IPS-20b (cell line): ENCODE measurements around the gene SSBP1.

Experiments
- H3K27ac ChIP-seq: one replicate; pipeline ENCODE4 v1.5.1; 2013; ENCODE audit warnings: low read length
- H3K27me3 ChIP-seq: 2 replicates; pipeline ENCODE4 v1.6.1; 2013; ENCODE audit warnings: mild to moderate bottlenecking, low read length, inconsistent platforms; ENCODE audit not compliant: insufficient read depth
- H3K36me3 ChIP-seq: 2 replicates; pipeline ENCODE4 v1.6.1; 2013; ENCODE audit warnings: low read depth, mild to moderate bottlenecking, inconsistent platforms, low read length, moderate library complexity; ENCODE audit not compliant: insufficient read depth
- H3K4me1 ChIP-seq: 2 replicates; pipeline ENCODE4 v1.6.1; 2013; ENCODE audit warnings: mild to moderate bottlenecking, control low read depth, inconsistent platforms, low read length, moderate library complexity; ENCODE audit not compliant: insufficient read depth
- H3K4me3 ChIP-seq: 2 replicates; pipeline ENCODE4 v1.5.1; 2013; ENCODE audit warnings: mild to moderate bottlenecking, low read length, inconsistent platforms
- H3K9ac ChIP-seq: 2 replicates; pipeline ENCODE4 v1.6.1; 2013; ENCODE audit warnings: low read depth, mild to moderate bottlenecking, inconsistent platforms, low read length, moderate library complexity
- H3K9me3 ChIP-seq: 2 replicates; pipeline ENCODE4 v1.6.1; 2013; ENCODE audit warnings: mild to moderate bottlenecking, low read depth, low read length, inconsistent platforms; ENCODE audit not compliant: insufficient read depth

SSBP1 gene

DNA sequence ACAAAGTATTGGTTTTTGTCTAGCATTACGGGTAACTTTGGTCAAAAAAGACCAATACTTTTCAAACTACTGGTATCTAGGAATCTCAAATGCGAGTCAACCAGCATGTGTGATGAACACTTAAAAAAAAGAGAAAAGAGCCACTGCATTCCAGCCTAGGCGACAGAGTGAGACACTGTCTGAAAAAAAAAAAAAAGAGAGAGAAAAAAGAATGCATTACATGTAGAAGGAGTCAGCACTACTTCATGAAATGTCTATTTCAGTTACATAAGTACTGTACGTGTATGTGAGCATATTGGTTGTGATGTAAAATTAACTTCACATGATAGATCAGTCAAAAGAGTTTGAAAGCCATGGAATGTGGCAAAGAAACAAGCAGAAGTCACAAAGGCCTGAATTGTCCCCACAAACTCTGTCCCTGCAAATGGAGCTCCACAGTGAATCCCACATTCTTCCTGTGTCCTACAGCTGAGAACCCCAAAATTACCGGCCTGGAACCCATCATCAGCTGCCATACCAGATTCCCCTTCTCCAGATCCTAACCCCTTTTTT is 37.8 kb upstream of the SSBP1 start:
- Histone ChIP-seq H3K9ac (peak overlapping the region; percentile 69; the same call in 1 of the 2 replicates), H3K4me3 (peak overlapping the region; percentile 88), H3K4me1 (peaks cover 27% of the 10 kb centered on the region), H3K27ac (no peak overlapping the region), H3K36me3 (no peaks in the 10 kb centered on the region), H3K9me3 (no peaks in the 10 kb centered on the region), H3K27me3 (peaks cover 30% of the 10 kb centered on the region)

- H3K9ac ChIP-seq, result peak overlapping the region; percentile 69; the same call in 1 of the 2 replicates
- H3K4me1 ChIP-seq, result peaks cover 27% of the 10 kb centered on the region
Measured at GRCh38 chr7:141700848-141701371, 37.2 kb upstream of the SSBP1 start.

DNA sequence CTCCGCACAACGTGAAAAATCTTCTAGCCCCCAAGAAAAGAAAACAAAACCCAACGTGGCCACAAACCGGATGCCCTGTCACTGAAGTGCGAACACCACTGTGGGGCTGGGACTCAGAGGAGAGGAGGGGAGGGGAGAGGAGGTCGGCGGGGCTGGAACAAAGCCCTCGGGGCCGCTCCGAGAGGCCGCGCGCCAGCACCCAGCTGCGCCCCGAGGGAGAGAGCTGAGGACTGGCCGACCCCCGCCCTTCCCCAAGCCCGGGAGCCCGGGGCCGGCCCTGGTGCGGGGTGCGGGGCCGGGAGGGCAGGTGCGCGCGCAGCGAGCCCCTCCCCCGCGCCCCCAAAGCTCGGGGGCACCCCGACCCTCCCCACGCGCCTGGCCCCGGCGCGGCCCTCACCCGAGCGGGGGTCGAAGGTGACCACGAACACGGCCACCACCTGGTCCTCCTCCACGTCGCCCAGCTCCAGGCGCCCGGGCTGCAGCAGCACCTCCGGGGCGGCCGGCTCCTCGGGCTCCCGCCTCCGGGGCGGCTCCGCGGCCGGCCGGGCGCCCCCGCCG is 36.6 kb upstream of the SSBP1 start:
- Histone ChIP-seq H3K27me3 (peaks cover 30% of the 10 kb centered on the region), H3K4me1 (peaks cover 26% of the 10 kb centered on the region), H3K27ac (no peak overlapping the region)

More at GRCh38 chr7:141700848-141701371, 37.2 kb upstream of the SSBP1 start:
- Histone ChIP-seq H3K27me3 (peaks cover 30% of the 10 kb centered on the region), H3K9me3 (no peaks in the 10 kb centered on the region), H3K4me3 (peak overlapping the region; percentile 88), H3K36me3 (no peaks in the 10 kb centered on the region), H3K27ac (no peak overlapping the region)

GRCh38 chr7:141702047-141702567 is 36.1 kb upstream of the SSBP1 start, which contains the start of gene DENND11:
Gene DENND11 (minus strand): TSS chr7:141702166. CDS start chr7:141702153, 13 bp downstream.
- Histone ChIP-seq H3K36me3 (no peaks in the 10 kb centered on the region), H3K27me3 (peaks cover 30% of the 10 kb centered on the region), H3K9ac (peak within 1 kb of the TSS; percentile 69; the same call in 1 of the 2 replicates), H3K4me1 (peaks cover 24% of the 10 kb centered on the region), H3K27ac (no peak within 1 kb of the TSS), H3K9me3 (no peaks in the 10 kb centered on the region), H3K4me3 (peak within 1 kb of the TSS; percentile 88)

More for the DNA sequence above, 36.6 kb upstream of the SSBP1 start:
- Histone ChIP-seq H3K36me3 (no peaks in the 10 kb centered on the region), H3K9ac (peak overlapping the region; percentile 59; the same call in 1 of the 2 replicates), H3K4me3 (peak overlapping the region; percentile 68; the same call in 1 of the 2 replicates), H3K9me3 (no peaks in the 10 kb centered on the region)

DNA sequence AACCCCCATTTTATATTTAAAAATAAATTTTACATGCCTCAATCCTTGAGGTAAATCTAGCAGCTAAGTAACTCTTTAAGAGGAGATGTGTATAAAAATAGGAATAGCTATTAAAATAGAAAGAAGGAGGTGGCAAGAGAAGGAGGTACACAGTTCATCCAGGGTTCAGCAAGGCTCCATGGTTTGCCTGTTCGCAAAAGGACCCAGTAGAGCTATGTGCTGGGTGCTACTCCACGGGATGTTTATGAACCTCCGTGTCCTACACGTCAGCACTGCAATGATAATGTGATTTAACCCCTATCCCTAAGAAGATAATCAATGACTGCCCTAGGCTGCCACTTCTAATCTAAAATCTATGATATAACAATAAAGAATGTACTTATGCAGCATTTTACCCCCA is 35.3 kb upstream of the SSBP1 start:
- Histone ChIP-seq H3K27ac (no peak overlapping the region), H3K4me3 (peak overlapping the region; percentile 88; the same call in 1 of the 2 replicates), H3K4me1 (peaks cover 17% of the 10 kb centered on the region)

GRCh38 chr7:141704112-141704511 is 34.0 kb upstream of the SSBP1 start:
- no peak overlapping the region for H3K9ac ChIP-seq
- peaks cover 12% of the 10 kb centered on the region for H3K4me1 ChIP-seq
- H3K27ac ChIP-seq, result no peak overlapping the region
- H3K9me3 ChIP-seq, result no peaks in the 10 kb centered on the region
- H3K36me3 ChIP-seq, result no peaks in the 10 kb centered on the region
- H3K27me3 ChIP-seq, result peaks cover 30% of the 10 kb centered on the region
- no peak overlapping the region for H3K4me3 ChIP-seq

More for the DNA sequence above, 35.3 kb upstream of the SSBP1 start:
- H3K9ac ChIP-seq, result no peak overlapping the region
- H3K27me3 ChIP-seq, result peaks cover 30% of the 10 kb centered on the region
- H3K9me3 ChIP-seq, result no peaks in the 10 kb centered on the region
- no peaks in the 10 kb centered on the region for H3K36me3 ChIP-seq

- no peak overlapping the region for H3K9ac ChIP-seq
- no peak overlapping the region for H3K4me3 ChIP-seq
- no peak overlapping the region for H3K27ac ChIP-seq
Measured at GRCh38 chr7:141704741-141705140, 33.4 kb upstream of the SSBP1 start.

GRCh38 chr7:141706239-141707064 is 31.7 kb upstream of the SSBP1 start:
- Histone ChIP-seq H3K4me1 (peaks cover 15% of the 10 kb centered on the region), H3K36me3 (no peaks in the 10 kb centered on the region), H3K9me3 (no peaks in the 10 kb centered on the region), H3K4me3 (no peak overlapping the region), H3K9ac (no peak overlapping the region), H3K27me3 (peaks cover 22% of the 10 kb centered on the region), H3K27ac (no peak overlapping the region)

More at GRCh38 chr7:141704741-141705140, 33.4 kb upstream of the SSBP1 start:
- Histone ChIP-seq H3K36me3 (no peaks in the 10 kb centered on the region), H3K9me3 (no peaks in the 10 kb centered on the region), H3K4me1 (peaks cover 12% of the 10 kb centered on the region), H3K27me3 (peaks cover 30% of the 10 kb centered on the region)

DNA sequence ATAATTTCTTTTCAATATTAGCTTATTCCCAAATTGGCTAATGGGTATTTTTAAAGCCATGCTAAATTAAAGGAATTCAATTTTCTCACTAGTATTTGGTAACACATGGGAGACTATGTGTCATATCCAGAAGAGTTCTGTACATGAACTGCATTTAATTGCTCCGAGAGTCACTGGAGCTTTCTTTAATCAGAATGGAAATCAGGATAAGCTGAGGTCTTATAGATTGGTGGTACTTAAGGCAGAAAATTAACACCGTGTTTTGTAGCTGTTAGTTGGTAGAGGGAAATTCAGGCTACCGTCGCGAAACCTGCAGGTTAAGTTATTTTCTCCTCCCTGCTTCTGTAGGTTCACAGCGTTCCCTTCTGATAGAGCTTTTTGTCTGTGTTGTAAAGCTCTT is 29.8 kb upstream of the SSBP1 start, which contains the start of gene WEE2:
Gene WEE2, plus strand, starts transcription at position 3 of the 400 bp plus-strand sequence. CDS start 406 bp downstream, outside the sequence.
- Histone ChIP-seq H3K4me1 (peaks cover 15% of the 10 kb centered on the region), H3K9me3 (no peaks in the 10 kb centered on the region), H3K27me3 (peaks cover 11% of the 10 kb centered on the region), H3K36me3 (no peaks in the 10 kb centered on the region), H3K4me3 (no peak within 1 kb of the TSS), H3K27ac (no peak within 1 kb of the TSS), H3K9ac (no peak within 1 kb of the TSS)

- no peak overlapping the region for H3K9ac ChIP-seq
- no peak overlapping the region for H3K27ac ChIP-seq
- H3K9me3 ChIP-seq, result no peaks in the 10 kb centered on the region
- H3K4me1 ChIP-seq, result peaks cover 15% of the 10 kb centered on the region
- 0 out of 2 replicates have a peak, but pooled peaks cover 2% of the 10 kb centered on the region for H3K27me3 ChIP-seq
- no peak overlapping the region for H3K4me3 ChIP-seq
- no peaks in the 10 kb centered on the region for H3K36me3 ChIP-seq
Measured at GRCh38 chr7:141709318-141709717, 28.8 kb upstream of the SSBP1 start.

- Histone ChIP-seq H3K9me3 (no peaks in the 10 kb centered on the region), H3K4me1 (peaks cover 12% of the 10 kb centered on the region), H3K27ac (no peak overlapping the region), H3K4me3 (no peak overlapping the region), H3K36me3 (no peaks in the 10 kb centered on the region), H3K27me3 (no peaks in the 10 kb centered on the region), H3K9ac (no peak overlapping the region)
Measured at GRCh38 chr7:141709749-141710148, 28.4 kb upstream of the SSBP1 start.
